Fibroblast of lung (primary cell): Measurements from ENCODE around the gene MCRS1.

Experiments
- EZH2 ChIP-seq: IDR thresholded peaks from 2 replicates; pipeline ENCODE4 v1.5.1; 2012; ENCODE audit warnings: low read length, control low read depth, mild to moderate bottlenecking; ENCODE audit errors: missing control alignments
- TF ChIP-seq, protein P1 (sequence below), 2 donors: IDR thresholded peaks in 1 of 2; conservative IDR thresholded peaks in 1 of 2; 1 replicate in 1 of 2; 2 replicates in 1 of 2; pipeline ENCODE4 v1.5.1; 2011 to 2012; ENCODE audit warnings: low read length in 2 of 2, control low read depth in 1 of 2, inconsistent platforms in 1 of 2, low read depth in 1 of 2, mild to moderate bottlenecking in 1 of 2

DNA sequence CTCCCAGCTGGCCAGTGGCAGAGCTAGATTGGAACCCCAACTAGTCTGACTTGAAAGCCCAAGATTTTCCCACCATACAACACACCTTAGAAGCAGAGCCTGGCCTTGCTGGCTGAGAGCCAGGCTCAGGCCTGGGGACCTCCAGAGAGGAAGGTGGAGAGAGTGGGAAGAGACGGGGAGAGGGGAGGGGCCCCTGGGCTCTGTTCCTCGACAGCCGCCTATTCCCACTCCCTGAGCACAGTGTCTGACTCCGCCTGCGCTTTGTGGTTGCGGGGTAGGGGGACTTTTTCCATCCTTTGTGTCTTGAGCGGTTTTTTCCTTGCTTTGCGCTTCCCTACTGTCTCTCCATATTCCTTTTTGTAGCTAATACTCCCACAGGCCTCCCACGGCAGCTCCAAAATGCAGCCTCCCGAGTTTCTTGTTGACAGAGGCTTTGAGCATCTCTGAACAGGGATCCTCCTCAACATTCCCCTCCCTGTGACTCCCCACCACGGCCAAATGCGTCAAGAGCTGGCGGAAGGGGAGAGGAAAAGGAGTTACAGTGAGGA, 33.1 kb downstream of the MCRS1 start:
- TF ChIP-seq, protein P1, sequence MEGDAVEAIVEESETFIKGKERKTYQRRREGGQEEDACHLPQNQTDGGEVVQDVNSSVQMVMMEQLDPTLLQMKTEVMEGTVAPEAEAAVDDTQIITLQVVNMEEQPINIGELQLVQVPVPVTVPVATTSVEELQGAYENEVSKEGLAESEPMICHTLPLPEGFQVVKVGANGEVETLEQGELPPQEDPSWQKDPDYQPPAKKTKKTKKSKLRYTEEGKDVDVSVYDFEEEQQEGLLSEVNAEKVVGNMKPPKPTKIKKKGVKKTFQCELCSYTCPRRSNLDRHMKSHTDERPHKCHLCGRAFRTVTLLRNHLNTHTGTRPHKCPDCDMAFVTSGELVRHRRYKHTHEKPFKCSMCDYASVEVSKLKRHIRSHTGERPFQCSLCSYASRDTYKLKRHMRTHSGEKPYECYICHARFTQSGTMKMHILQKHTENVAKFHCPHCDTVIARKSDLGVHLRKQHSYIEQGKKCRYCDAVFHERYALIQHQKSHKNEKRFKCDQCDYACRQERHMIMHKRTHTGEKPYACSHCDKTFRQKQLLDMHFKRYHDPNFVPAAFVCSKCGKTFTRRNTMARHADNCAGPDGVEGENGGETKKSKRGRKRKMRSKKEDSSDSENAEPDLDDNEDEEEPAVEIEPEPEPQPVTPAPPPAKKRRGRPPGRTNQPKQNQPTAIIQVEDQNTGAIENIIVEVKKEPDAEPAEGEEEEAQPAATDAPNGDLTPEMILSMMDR (conservative IDR thresholded peaks at IDR 0.05 in 1 of 2, IDR thresholded peaks at IDR 0.05 in 1 of 2; ENCODE audit: low read depth in 1 of 2, low read length in 2 of 2), result no peak
- no peak for TF ChIP-seq EZH2
